Keratinocyte (primary cell): ENCODE data around the gene RNF112. TPM values are rescaled to one million over a fixed set of nuclear protein-coding genes. Genes with fewer than 3 reads are reported as not detected.

Experiments used
- DNase-seq: peaks from one replicate; pipeline ENCODE4 v3.0.0-alpha.2; 2011; ENCODE audit warnings: low read depth, missing footprints, low spot score
- FAIRE-seq: peaks from 2 replicates; lab custom pipeline; 2011; peaks lifted over from hg19 to GRCh38; lab: Jason Lieb, UNC
- H2AFZ ChIP-seq: 2 replicates; pipeline ENCODE4 v1.6.0; 2012; ENCODE audit warnings: low read length, control low read depth, inconsistent platforms; ENCODE audit not compliant: control insufficient read depth
- H3K27ac ChIP-seq: 2 replicates; pipeline ENCODE4 v1.5.1; 2011; ENCODE audit warnings: low read length; ENCODE audit not compliant: control insufficient read depth, insufficient read depth
- H3K27me3 ChIP-seq: 3 replicates; pipeline ENCODE4 v1.6.0; 2011; ENCODE audit warnings: low read length; ENCODE audit not compliant: control insufficient read depth, insufficient read depth; ENCODE audit errors: extremely low read depth
- H3K36me3 ChIP-seq, 2 experiments: 2 replicates in 1 of 2; 3 replicates in 1 of 2; pipeline ENCODE4 v1.5.1; 2011; ENCODE audit warnings: low read length in 2 of 2, mild to moderate bottlenecking in 1 of 2; ENCODE audit not compliant: control insufficient read depth in 2 of 2, insufficient read depth in 2 of 2; ENCODE audit errors: extremely low read depth in 1 of 2
- H3K4me1 ChIP-seq: 3 replicates; pipeline ENCODE4 v1.5.1; 2011; ENCODE audit warnings: low read length; ENCODE audit not compliant: control insufficient read depth, insufficient read depth; ENCODE audit errors: extremely low read depth
- H3K4me2 ChIP-seq: 3 replicates; pipeline ENCODE4 v1.6.0; 2011; ENCODE audit warnings: low read depth, low read length; ENCODE audit not compliant: control insufficient read depth, insufficient read depth; ENCODE audit errors: extremely low read depth
- H3K4me3 ChIP-seq, 3 experiments: fragments of 200-600 bp in 1 of 3; sonication (generic) in 1 of 3; 2 replicates in 2 of 3; 3 replicates in 1 of 3; pipeline ENCODE4 v1.5.1; 2011 to 2016; ENCODE audit warnings: low read length in 3 of 3, mild to moderate bottlenecking in 3 of 3, control low read depth in 2 of 3, inconsistent platforms in 1 of 3, low read depth in 1 of 3, mixed read lengths in 1 of 3, mixed run types in 1 of 3, moderate library complexity in 1 of 3; ENCODE audit not compliant: control insufficient read depth in 2 of 3, insufficient read depth in 2 of 3; ENCODE audit errors: extremely low read depth in 1 of 3
- H3K79me2 ChIP-seq: 2 replicates; pipeline ENCODE4 v1.6.0; 2012; ENCODE audit warnings: low read length; ENCODE audit not compliant: control insufficient read depth, insufficient read depth
- H3K9ac ChIP-seq: 3 replicates; pipeline ENCODE4 v1.6.0; 2011; ENCODE audit warnings: low read length; ENCODE audit not compliant: control insufficient read depth, insufficient read depth; ENCODE audit errors: extremely low read depth
- H3K9me1 ChIP-seq: 3 replicates; pipeline ENCODE4 v1.6.0; 2011; ENCODE audit warnings: low read length; ENCODE audit not compliant: control insufficient read depth, insufficient read depth; ENCODE audit errors: extremely low read depth
- H3K9me3 ChIP-seq: 2 replicates; pipeline ENCODE4 v1.5.1; 2012; ENCODE audit warnings: low read depth, low read length; ENCODE audit not compliant: control insufficient read depth
- H4K20me1 ChIP-seq: 3 replicates; pipeline ENCODE4 v1.6.0; 2011; ENCODE audit warnings: low read length; ENCODE audit not compliant: control insufficient read depth, insufficient read depth; ENCODE audit errors: extremely low read depth
- EZH2 ChIP-seq: IDR thresholded peaks from one replicate; pipeline ENCODE4 v1.6.1; 2012; ENCODE audit warnings: inconsistent platforms, mild to moderate bottlenecking, low read length, moderate library complexity
- dilution Hi-C: fragments of 300-500 bp; cut with MboI; formaldehyde crosslinking; loops from one replicate; pipeline ENCODE4 v1.7.0; 2020; ENCODE audit warnings: low sequenced_read_pairs; ENCODE audit not compliant: extremely low pct_ligation_motif_present
- polyA plus RNA-seq, 5 experiments: library from polyadenylated mRNA; depleted of rRNA in 3 of 5; stranded (reverse) in 3 of 5; stranded (forward) in 1 of 5; unstranded in 1 of 5; fragments of >200 nt; gene quantifications; 1 replicate in 1 of 5; 2 replicates in 3 of 5; 3 replicates in 1 of 5; pipeline versions ENCODE4 v1.2.1 to v1.2.3, GENCODE V29; 2011 to 2012; ENCODE audit warnings: missing spikeins in 2 of 5, low read depth in 1 of 5, low replicate concordance in 1 of 5
- TF ChIP-seq, protein P1 (sequence below), 3 experiments: IDR thresholded peaks in 1 of 3; conservative IDR thresholded peaks in 1 of 3; optimal IDR thresholded peaks in 1 of 3; 2 replicates in 2 of 3; 3 replicates in 1 of 3; pipeline versions ENCODE3 to v1.5.1; 2011; ENCODE audit warnings: low read length in 3 of 3, mild to moderate bottlenecking in 3 of 3, moderate library complexity in 2 of 3, control low read depth in 1 of 3, inconsistent platforms in 1 of 3; ENCODE audit not compliant: insufficient read depth in 2 of 3; ENCODE audit errors: extremely low read depth in 1 of 3

RNF112 gene
- polyA plus RNA-seq, 1 donor (not counting 4 experiments of a cell fraction or from before 2014, with no cell fraction given) = 0.05 TPM

DNA sequence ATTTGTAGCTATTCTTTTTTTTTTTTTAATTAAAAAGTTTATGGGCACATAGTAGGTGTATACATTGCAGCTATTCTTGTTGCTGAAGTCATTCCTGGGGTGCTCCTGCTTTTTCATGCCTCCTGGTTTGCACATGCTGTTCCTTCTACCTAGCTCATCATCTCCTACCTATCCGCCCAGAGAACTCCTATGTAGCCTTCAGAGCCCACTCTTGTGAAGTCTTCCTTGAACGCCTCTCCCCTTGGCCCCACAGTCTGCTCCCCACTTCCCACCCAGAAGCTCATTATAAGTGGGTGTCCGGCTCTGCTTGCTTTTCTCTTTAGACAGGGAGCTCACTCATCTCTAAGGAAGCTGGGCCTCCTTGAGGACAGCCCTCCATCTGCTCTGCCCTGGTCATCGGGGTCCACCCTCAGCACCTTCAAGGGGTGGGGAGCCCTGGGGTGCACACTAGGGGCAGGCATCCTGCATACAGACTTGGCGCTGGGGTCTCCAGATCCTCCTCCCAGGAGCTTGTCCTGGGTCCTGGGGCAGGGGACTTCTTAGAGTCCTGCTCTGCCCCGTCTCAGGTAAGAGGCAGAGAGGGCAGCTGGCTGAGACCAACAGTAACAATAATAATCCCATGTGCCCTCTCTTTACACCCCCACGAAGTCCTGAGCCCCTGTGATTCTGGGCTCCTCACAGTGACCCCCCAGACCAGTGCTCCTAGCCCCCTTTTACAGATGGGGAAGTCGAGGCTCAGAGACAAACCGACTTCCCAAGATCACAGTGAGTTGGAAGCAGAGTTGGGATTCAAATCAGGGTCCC, 45.0 kb upstream of the RNF112 start:
- H3K9ac ChIP-seq = no peak overlapping the region

GRCh38 chr17:19366637-19366972, 44.4 kb upstream of the RNF112 start:
- no peak for TF ChIP-seq EZH2
- dilution Hi-C loops = loop anchor here (25.0 kb wide), 1 partner anchor 296 kb away; no protein-coding TSS in a partner anchor
- Histone ChIP-seq H3K9me3 (no peaks in the 10 kb centered on the region), H3K27me3 (no peaks in the 10 kb centered on the region), H2AFZ (no peak overlapping the region), H3K4me2 (no peak overlapping the region), H4K20me1 (no peaks in the 10 kb centered on the region), H3K9me1 (no peaks in the 10 kb centered on the region), H3K9ac (no peak overlapping the region), H3K4me3 (no peak overlapping the region), H3K4me1 (peaks cover 10% of the 10 kb centered on the region), H3K36me3 (no peaks in the 10 kb centered on the region), H3K27ac (no peak overlapping the region), H3K79me2 (peaks cover 2% of the 10 kb centered on the region)
- no peak for DNase-seq
- no peak for FAIRE-seq

More for the DNA sequence above, 45.0 kb upstream of the RNF112 start:
- Histone ChIP-seq H3K36me3 (no peaks in the 10 kb centered on the region), H3K9me1 (no peaks in the 10 kb centered on the region), H4K20me1 (no peaks in the 10 kb centered on the region), H3K4me1 (peaks cover 12% of the 10 kb centered on the region), H3K4me3 (no peak overlapping the region), H3K27me3 (no peaks in the 10 kb centered on the region), H3K4me2 (no peak overlapping the region), H3K79me2 (peaks cover 2% of the 10 kb centered on the region), H3K27ac (no peak overlapping the region), H3K9me3 (no peaks in the 10 kb centered on the region), H2AFZ (no peak overlapping the region)
- no peak for DNase-seq
- dilution Hi-C loops = loop anchor here (25.0 kb wide), 1 partner anchor 296 kb away; no protein-coding TSS in a partner anchor
- no peak for FAIRE-seq
- TF ChIP-seq EZH2 = no peak
- TF ChIP-seq, protein P1, sequence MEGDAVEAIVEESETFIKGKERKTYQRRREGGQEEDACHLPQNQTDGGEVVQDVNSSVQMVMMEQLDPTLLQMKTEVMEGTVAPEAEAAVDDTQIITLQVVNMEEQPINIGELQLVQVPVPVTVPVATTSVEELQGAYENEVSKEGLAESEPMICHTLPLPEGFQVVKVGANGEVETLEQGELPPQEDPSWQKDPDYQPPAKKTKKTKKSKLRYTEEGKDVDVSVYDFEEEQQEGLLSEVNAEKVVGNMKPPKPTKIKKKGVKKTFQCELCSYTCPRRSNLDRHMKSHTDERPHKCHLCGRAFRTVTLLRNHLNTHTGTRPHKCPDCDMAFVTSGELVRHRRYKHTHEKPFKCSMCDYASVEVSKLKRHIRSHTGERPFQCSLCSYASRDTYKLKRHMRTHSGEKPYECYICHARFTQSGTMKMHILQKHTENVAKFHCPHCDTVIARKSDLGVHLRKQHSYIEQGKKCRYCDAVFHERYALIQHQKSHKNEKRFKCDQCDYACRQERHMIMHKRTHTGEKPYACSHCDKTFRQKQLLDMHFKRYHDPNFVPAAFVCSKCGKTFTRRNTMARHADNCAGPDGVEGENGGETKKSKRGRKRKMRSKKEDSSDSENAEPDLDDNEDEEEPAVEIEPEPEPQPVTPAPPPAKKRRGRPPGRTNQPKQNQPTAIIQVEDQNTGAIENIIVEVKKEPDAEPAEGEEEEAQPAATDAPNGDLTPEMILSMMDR (optimal IDR thresholded peaks at IDR 0.05 in 1 of 3, IDR thresholded peaks at IDR 0.05 in 1 of 3, conservative IDR thresholded peaks at IDR 0.05 in 1 of 3; ENCODE audit: extremely low read depth in 1 of 3, insufficient read depth in 2 of 3, low read length in 3 of 3) = no peak
